NCI-H2196 treated with DMSO at 0.1 percent for 48 hours (cell line): ENCODE results near the gene STAP2.
A peak's percentile ranks its signal among the peaks of the same experiment; 100 is the strongest.
"Not testable (repeated sequence)": the region's sequence is repeated elsewhere in the genome, so short reads cannot be mapped to it uniquely, and the experiment has no call there.

Experiments
- DNase-seq: peaks from one replicate; lab custom pipeline; 2025; ENCODE audit not compliant: unreplicated experiment; lab: John Stamatoyannopoulos, UW

Gene STAP2

GRCh38 chr19:4359627-4360000 is 21.0 kb upstream of the STAP2 start:
- DNase-seq, result no peak

- no peak for DNase-seq
Observed at GRCh38 chr19:4358709-4359626, 20.3 kb upstream of the STAP2 start.

GRCh38 chr19:4357921-4358326 is 19.3 kb upstream of the STAP2 start:
- DNase-seq, result no peak

GRCh38 chr19:4357095-4357797 is 18.6 kb upstream of the STAP2 start:
- DNase-seq, result no peak

GRCh38 chr19:4354897-4355296 is 16.3 kb upstream of the STAP2 start:
- DNase-seq, result no peak

GRCh38 chr19:4354282-4354681 is 15.7 kb upstream of the STAP2 start:
- no peak for DNase-seq

- peak; percentile 19 for DNase-seq
Observed at GRCh38 chr19:4352701-4353121, 14.1 kb upstream of the STAP2 start.

GRCh38 chr19:4350726-4351125 is 12.1 kb upstream of the STAP2 start:
- DNase-seq, result no peak

- DNase-seq, result no peak
Observed at GRCh38 chr19:4350111-4350510, 11.5 kb upstream of the STAP2 start.

GRCh38 chr19:4349225-4349624 is 10.6 kb upstream of the STAP2 start:
- DNase-seq, result not testable (repeated sequence)

- DNase-seq, result no peak
Observed at GRCh38 chr19:4347521-4347920, 8.9 kb upstream of the STAP2 start.

GRCh38 chr19:4346020-4346383 is 7.4 kb upstream of the STAP2 start:
- DNase-seq, result no peak

GRCh38 chr19:4345342-4346019 is 6.9 kb upstream of the STAP2 start:
- no peak for DNase-seq

GRCh38 chr19:4343370-4344307 is 5.0 kb upstream of the STAP2 start, which contains the start of gene MPND:
MPND (plus strand) TSS chr19:4343562; CDS start chr19:4343594, 32 bp downstream.
- peak; percentile 67 for DNase-seq

GRCh38 chr19:4342615-4343369 is 4.2 kb upstream of the STAP2 start:
- DNase-seq, result peak; percentile 100

GRCh38 chr19:4342314-4342614 is 3.6 kb upstream of the STAP2 start:
- DNase-seq, result no peak

- no peak for DNase-seq
Observed at GRCh38 chr19:4337906-4338440, 654 bp downstream of the STAP2 start.

GRCh38 chr19:4334929-4335570 is 3.6 kb downstream of the STAP2 start:
- no peak for DNase-seq

- no peak for DNase-seq
Observed at GRCh38 chr19:4329858-4330257, 8.8 kb downstream of the STAP2 start.
